ENCODE results near the gene SBF2.
"Not testable (repeated sequence)": the region's sequence is repeated elsewhere in the genome, so short reads cannot be mapped to it uniquely, and the experiment has no call there.

Gene SBF2

DNA sequence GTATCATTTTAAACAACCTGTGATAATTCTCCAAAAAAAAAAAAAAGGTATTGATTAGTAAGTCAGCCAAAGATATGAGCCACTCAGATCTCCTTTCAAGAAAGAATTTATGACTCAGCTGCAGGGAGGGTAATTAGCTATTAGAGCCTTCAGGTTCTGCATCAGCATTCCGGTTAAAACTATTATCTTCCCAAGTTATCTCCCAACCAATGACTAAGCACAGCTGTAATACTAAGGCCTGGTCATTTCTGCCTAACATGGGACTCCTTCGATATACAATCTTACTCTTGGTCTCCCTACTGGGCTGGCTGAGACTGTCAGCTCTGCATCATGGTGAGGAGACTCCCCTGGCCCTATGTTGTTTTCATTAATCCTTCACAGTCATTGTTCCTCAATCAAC, 60.4 kb downstream of the SBF2 start:
- POLR2A ChIA-PET = no interaction called here
- TF ChIP-seq, protein P1, sequence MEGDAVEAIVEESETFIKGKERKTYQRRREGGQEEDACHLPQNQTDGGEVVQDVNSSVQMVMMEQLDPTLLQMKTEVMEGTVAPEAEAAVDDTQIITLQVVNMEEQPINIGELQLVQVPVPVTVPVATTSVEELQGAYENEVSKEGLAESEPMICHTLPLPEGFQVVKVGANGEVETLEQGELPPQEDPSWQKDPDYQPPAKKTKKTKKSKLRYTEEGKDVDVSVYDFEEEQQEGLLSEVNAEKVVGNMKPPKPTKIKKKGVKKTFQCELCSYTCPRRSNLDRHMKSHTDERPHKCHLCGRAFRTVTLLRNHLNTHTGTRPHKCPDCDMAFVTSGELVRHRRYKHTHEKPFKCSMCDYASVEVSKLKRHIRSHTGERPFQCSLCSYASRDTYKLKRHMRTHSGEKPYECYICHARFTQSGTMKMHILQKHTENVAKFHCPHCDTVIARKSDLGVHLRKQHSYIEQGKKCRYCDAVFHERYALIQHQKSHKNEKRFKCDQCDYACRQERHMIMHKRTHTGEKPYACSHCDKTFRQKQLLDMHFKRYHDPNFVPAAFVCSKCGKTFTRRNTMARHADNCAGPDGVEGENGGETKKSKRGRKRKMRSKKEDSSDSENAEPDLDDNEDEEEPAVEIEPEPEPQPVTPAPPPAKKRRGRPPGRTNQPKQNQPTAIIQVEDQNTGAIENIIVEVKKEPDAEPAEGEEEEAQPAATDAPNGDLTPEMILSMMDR (IDR thresholded peaks at IDR 0.05; ENCODE audit: control extremely low read depth, extremely low read depth, low read depth, missing control alignments) = no peak
- CTCF ChIA-PET = interaction anchor here (0.9 to 1.8 kb wide), 4 partner anchors 23 to 133 kb away, joined by 3 to 5 read pairs (median 4); no protein-coding TSS in a partner anchor
- DNase-seq (ENCODE audit: extremely low spot score) = no peak

DNA sequence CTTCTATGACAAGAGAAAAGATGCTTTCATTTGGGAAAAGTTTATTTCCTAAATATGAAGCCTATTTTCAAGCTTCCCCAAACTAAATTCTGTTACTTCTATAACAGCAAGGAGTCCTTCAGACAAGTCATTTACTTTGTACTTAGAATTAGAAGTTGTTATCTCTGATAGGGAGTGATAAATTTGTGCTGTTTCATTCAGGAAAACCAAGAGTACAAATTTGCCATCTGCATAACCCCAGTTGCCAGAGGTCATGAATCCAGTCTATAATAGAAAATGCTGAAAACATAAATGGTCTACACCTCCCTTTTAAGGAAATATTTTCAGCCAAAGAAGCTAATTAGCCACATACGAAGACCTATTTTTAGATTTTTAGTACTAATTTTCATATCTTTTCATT, 61.3 kb downstream of the SBF2 start:
- ChIA-PET POLR2A (no interaction called here), CTCF (interaction anchor here (1.0 to 1.8 kb wide), 2 partner anchors 23 to 25 kb away, joined by 3 to 5 read pairs; no protein-coding TSS in a partner anchor)
- no peak for DNase-seq (ENCODE audit: extremely low spot score)
- TF ChIP-seq, protein P1 (IDR thresholded peaks at IDR 0.05; ENCODE audit: control extremely low read depth, extremely low read depth, low read depth, missing control alignments) = no peak

DNA sequence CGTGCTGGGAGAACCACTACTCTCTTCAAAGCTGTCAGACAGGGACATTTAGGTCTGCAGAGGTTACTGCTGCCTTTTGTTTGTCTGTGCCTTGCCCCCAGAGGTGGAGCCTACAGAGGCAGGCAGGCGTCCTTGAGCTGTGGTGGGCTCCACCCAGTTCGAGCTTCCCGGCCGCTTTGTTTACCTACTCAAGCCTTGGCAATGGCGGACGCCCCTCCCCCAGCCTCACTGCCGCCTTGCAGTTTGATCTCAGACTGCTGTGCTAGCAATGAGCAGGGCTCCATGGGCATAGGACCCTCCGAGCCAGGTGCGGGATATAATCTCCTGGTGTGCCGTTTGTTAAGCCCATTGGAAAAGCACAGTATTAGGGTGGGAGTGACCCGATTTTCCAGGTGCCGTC, 62.2 kb downstream of the SBF2 start:
- DNase-seq (ENCODE audit: extremely low spot score); CTCF ChIA-PET; POLR2A ChIA-PET: not testable (repeated sequence)

GRCh38 chr11:10225553-10225952, 68.5 kb downstream of the SBF2 start:
- TF ChIP-seq, protein P1 (IDR thresholded peaks at IDR 0.05; ENCODE audit: control extremely low read depth, extremely low read depth, low read depth, missing control alignments) = no peak
- DNase-seq (ENCODE audit: extremely low spot score) = no peak
- CTCF ChIA-PET = interaction anchor here (1.9 kb wide), 1 partner anchor 11 kb away, joined by 4 read pairs; no protein-coding TSS in a partner anchor
- POLR2A ChIA-PET = no interaction called here

- CTCF ChIA-PET = interaction anchor here (1.2 to 2.9 kb wide), 3 partner anchors 9 to 15 kb away, joined by 3 to 11 read pairs (median 11); no protein-coding TSS in a partner anchor
- DNase-seq (ENCODE audit: extremely low spot score) = no peak
- TF ChIP-seq, protein P1 (IDR thresholded peaks at IDR 0.05; ENCODE audit: control extremely low read depth, extremely low read depth, low read depth, missing control alignments) = no peak
- POLR2A ChIA-PET = no interaction called here
These were observed 71.6 kb downstream of the SBF2 start for GRCh38 chr11:10222399-10222798.

- ChIA-PET POLR2A (no interaction called here), CTCF (interaction anchor here (2.4 kb wide), 1 partner anchor 13 kb away, joined by 11 read pairs; no protein-coding TSS in a partner anchor)
- DNase-seq (ENCODE audit: extremely low spot score) = no peak
- TF ChIP-seq, protein P1 (IDR thresholded peaks at IDR 0.05; ENCODE audit: control extremely low read depth, extremely low read depth, low read depth, missing control alignments) = no peak
These were observed 72.7 kb downstream of the SBF2 start for GRCh38 chr11:10221342-10221741.

GRCh38 chr11:10211470-10211869, 82.5 kb downstream of the SBF2 start:
- TF ChIP-seq, protein P1 (IDR thresholded peaks at IDR 0.05; ENCODE audit: control extremely low read depth, extremely low read depth, low read depth, missing control alignments) = no peak
- ChIA-PET CTCF (interaction anchor here (0.9 to 1.4 kb wide), 5 partner anchors 14 to 155 kb away, joined by 3 to 5 read pairs (median 3); partner anchors contain the start of gene ADM), POLR2A (no interaction called here)
- DNase-seq (ENCODE audit: extremely low spot score) = no peak

Measured in GM10248 (cell line).